ENCODE data around the gene DYNLL2. TPM values are rescaled to one million over a fixed set of nuclear protein-coding genes. Genes with fewer than 3 reads are reported as not detected.

DYNLL2 gene
- total RNA-seq, 2 donors from 2014 or later, result 34.3 to 41.2 TPM

DNA sequence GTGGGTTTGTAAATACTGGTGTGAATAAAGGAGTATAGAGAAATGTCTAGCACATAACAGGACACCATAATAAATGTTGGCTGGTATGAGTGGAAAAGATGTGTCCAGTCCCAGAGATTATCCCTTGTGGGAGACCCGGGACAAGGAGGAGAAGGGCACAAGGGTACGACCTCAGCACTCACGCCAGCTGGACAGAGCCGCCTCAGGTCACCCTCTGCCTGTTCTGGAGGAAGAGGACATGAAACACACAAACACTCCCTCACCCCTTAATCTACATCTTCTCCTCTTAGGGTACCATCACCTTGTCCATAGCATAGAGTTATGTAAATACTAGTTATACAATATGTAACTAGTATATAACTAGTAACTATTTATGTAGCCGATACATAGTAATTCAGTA lies 26.8 kb downstream of the DYNLL2 start:
- TF ChIP-seq, protein P1, sequence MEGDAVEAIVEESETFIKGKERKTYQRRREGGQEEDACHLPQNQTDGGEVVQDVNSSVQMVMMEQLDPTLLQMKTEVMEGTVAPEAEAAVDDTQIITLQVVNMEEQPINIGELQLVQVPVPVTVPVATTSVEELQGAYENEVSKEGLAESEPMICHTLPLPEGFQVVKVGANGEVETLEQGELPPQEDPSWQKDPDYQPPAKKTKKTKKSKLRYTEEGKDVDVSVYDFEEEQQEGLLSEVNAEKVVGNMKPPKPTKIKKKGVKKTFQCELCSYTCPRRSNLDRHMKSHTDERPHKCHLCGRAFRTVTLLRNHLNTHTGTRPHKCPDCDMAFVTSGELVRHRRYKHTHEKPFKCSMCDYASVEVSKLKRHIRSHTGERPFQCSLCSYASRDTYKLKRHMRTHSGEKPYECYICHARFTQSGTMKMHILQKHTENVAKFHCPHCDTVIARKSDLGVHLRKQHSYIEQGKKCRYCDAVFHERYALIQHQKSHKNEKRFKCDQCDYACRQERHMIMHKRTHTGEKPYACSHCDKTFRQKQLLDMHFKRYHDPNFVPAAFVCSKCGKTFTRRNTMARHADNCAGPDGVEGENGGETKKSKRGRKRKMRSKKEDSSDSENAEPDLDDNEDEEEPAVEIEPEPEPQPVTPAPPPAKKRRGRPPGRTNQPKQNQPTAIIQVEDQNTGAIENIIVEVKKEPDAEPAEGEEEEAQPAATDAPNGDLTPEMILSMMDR (IDR thresholded peaks at IDR 0.05), result no peak
- Histone ChIP-seq H3K9ac (ENCODE audit: low read depth in 2 of 2, low read length in 2 of 2) (no peak overlapping the region), H3K27ac (no peak overlapping the region), H3K27me3 (no peaks in the 10 kb centered on the region), H3K36me3 (no peaks in the 10 kb centered on the region), H3K4me1 (no peaks in the 10 kb centered on the region), H3K9me3 (no peaks in the 10 kb centered on the region), H3K4me3 (no peak overlapping the region)
- intact Hi-C loops (cut with DNase I), result loop anchor here (5.0 kb wide), 2 partner anchors 108 to 253 kb away; no protein-coding TSS in a partner anchor
- DNase-seq, result no peak

- TF ChIP-seq, protein P1 (IDR thresholded peaks at IDR 0.05), result no peak
- H3K27ac ChIP-seq, result no peak overlapping the region
- no peaks in the 10 kb centered on the region for H3K36me3 ChIP-seq
- no peaks in the 10 kb centered on the region for H3K9me3 ChIP-seq
- DNase-seq, result no peak
- H3K27me3 ChIP-seq, result no peaks in the 10 kb centered on the region
- no peak overlapping the region for H3K4me3 ChIP-seq
- H3K9ac ChIP-seq (ENCODE audit: low read depth in 2 of 2, low read length in 2 of 2), result no peak overlapping the region
- H3K4me1 ChIP-seq, result no peaks in the 10 kb centered on the region
- intact Hi-C loops (cut with DNase I), result loop anchor here (5.0 kb wide), 2 partner anchors 109 to 254 kb away; no protein-coding TSS in a partner anchor
Observed at GRCh38 chr17:58111676-58112075, 28.5 kb downstream of the DYNLL2 start.

DNA sequence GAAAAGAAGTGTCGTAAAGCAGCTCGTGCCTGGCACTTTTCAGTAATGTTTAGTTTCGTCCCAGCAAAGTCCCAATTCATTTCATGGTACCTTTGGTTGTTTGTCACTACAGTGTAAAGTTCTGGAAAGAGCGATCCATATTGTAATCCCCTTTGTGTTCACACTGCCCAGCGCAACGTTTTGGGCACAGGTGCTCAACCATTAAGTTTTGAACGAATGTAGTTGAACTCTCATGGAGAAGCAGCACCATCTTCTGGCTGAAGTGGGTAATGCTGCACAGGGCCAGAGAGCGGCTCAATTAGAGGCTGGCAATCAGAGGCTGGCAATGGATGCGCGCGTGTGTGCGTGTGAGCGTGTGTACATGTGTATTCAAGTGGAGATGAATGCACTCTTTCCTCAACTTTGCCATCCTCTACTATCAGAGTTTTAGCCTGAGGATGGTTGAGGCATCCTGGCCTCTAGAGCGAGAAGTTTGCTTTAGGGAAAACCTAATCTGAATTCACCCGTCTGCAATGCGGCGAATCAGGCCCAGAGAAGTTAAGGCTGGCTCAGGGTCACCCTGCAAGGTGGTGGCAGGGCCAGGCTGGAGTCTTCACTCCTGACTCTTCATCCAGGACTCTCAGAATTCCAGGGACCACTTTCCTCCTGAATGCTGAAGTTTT lies 29.9 kb downstream of the DYNLL2 start:
- no peaks in the 10 kb centered on the region for H3K9me3 ChIP-seq
- peak; percentile 88 for DNase-seq
- no peaks in the 10 kb centered on the region for H3K36me3 ChIP-seq
- H3K27me3 ChIP-seq, result no peaks in the 10 kb centered on the region
- no peak overlapping the region for H3K4me3 ChIP-seq
- H3K27ac ChIP-seq, result no peak overlapping the region
- intact Hi-C loops (cut with DNase I), result loop anchor here (5.0 kb wide), 2 partner anchors 111 to 256 kb away; no protein-coding TSS in a partner anchor
- H3K9ac ChIP-seq (ENCODE audit: low read depth in 2 of 2, low read length in 2 of 2), result no peak overlapping the region
- TF ChIP-seq, protein P1 (IDR thresholded peaks at IDR 0.05), result peak; percentile 95
- H3K4me1 ChIP-seq, result no peaks in the 10 kb centered on the region

GRCh38 chr17:58113947-58114346 lies 30.7 kb downstream of the DYNLL2 start:
- Histone ChIP-seq H3K9me3 (no peaks in the 10 kb centered on the region), H3K36me3 (no peaks in the 10 kb centered on the region), H3K4me1 (no peaks in the 10 kb centered on the region), H3K9ac (ENCODE audit: low read depth in 2 of 2, low read length in 2 of 2) (no peak overlapping the region), H3K4me3 (no peak overlapping the region), H3K27me3 (no peaks in the 10 kb centered on the region), H3K27ac (no peak overlapping the region)
- TF ChIP-seq, protein P1 (IDR thresholded peaks at IDR 0.05), result no peak
- intact Hi-C loops (cut with DNase I), result loop anchor here (5.0 kb wide), 2 partner anchors 112 to 257 kb away; no protein-coding TSS in a partner anchor
- DNase-seq, result no peak

GRCh38 chr17:58117382-58117781 lies 34.2 kb downstream of the DYNLL2 start:
- DNase-seq, result no peak
- intact Hi-C loops (cut with DNase I), result no loop called here
- Histone ChIP-seq H3K27me3 (no peaks in the 10 kb centered on the region), H3K9ac (ENCODE audit: low read depth in 2 of 2, low read length in 2 of 2) (no peak overlapping the region), H3K9me3 (no peaks in the 10 kb centered on the region), H3K4me1 (no peaks in the 10 kb centered on the region), H3K4me3 (no peak overlapping the region), H3K27ac (no peak overlapping the region), H3K36me3 (no peaks in the 10 kb centered on the region)
- TF ChIP-seq, protein P1 (IDR thresholded peaks at IDR 0.05), result no peak
